DMS114 treated with DMSO at 0.1 percent for 48 hours (cell line): ENCODE measurements around the gene TPO.
"Not testable (repeated sequence)": the region's sequence is repeated elsewhere in the genome, so short reads cannot be mapped to it uniquely, and the experiment has no call there.

ENCODE experiments used
- DNase-seq: peaks from one replicate; lab custom pipeline; 2025; ENCODE audit not compliant: unreplicated experiment; lab: John Stamatoyannopoulos, UW

TPO gene

DNA sequence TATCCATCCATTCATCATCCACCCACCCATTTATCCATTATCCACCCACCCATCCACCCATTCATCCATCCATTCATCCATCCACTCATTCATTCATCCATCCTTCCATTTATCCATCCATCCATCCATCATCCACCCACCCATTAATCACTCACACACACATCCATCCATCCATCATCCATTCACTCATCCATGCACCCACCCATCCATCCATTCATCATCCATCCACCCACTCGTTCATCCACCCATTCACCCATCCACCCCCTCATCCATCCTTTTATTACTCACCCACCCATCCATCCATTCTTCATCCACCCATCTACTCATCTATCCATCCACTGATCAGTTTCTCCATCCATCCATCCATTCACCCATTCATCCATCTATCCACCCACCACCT lies 8.1 kb upstream of the TPO start:
- no peak for DNase-seq

DNA sequence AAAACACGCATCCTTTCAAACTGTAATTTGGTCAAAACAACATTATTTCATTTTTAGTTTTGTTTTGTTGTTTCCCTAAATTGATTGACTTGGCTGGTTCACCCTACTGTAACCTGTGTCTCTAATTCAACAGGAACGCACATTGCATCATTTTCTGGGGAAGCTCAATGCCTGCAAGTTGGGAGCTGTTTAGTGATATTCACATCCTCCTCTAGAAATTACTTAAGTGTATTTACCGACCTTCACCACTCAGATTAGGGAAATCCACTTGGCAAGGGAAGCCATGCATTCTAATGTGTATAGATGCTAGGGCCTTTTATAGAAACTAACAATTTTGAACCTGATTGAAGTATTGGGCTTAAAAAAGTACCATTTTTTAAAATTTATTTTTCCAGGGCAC lies 7.3 kb upstream of the TPO start:
- DNase-seq, result no peak

DNA sequence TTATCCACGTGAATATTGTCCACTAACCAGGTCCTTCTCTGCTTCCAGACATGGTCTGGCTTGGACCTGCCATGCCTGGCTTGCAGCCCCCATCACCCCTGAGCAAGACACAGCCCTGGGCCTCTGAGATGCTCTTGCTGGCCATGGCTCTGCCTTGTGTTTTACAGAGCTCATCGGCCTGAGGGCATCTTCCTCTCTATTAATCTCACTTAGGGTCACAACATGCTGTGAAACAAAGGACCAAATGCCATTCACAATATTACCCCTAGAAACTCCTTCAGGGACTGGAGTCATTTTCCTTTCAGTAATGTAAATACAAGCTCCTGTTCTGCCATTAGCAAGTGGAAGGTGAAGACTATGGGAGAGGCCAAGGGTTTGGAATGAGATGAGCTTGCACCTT lies 6.8 kb upstream of the TPO start:
- DNase-seq, result no peak

- DNase-seq, result no peak
Observed at GRCh38 chr2:1407950-1408675, 5.2 kb upstream of the TPO start.

- no peak for DNase-seq
Observed at GRCh38 chr2:1414121-1414520, 858 bp downstream of the TPO start.

- not testable (repeated sequence) for DNase-seq
Observed at GRCh38 chr2:1414901-1415300, 1.6 kb downstream of the TPO start.

DNA sequence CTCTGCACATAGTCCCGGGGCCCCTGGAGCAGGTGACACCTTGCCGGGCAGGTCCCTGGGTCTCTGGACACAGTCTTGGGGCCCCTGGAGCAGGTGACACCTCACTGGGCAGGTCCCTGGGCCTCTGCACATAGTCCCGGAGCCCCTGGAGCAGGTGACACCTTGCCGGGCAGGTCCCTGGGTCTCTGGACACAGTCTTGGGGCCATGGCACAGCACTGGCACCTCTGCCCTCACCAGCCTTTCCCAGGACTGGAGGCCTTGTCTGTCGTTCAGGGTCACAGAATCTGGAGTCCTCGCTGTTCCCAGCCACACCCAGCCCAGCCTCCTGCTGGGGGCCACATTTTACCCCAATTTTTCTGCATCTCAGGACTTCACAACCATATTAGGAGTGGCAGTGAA lies 2.2 kb downstream of the TPO start:
- no peak for DNase-seq

GRCh38 chr2:1418566-1418965 lies 5.3 kb downstream of the TPO start:
- DNase-seq, result no peak

GRCh38 chr2:1420746-1421480 lies 7.7 kb downstream of the TPO start:
- no peak for DNase-seq

- no peak for DNase-seq
Observed at GRCh38 chr2:1421731-1422130, 8.5 kb downstream of the TPO start.

GRCh38 chr2:1422131-1422530 lies 8.9 kb downstream of the TPO start:
- DNase-seq, result no peak

- no peak for DNase-seq
Observed at GRCh38 chr2:1422716-1423285, 9.5 kb downstream of the TPO start.

GRCh38 chr2:1427086-1427485 lies 13.8 kb downstream of the TPO start:
- DNase-seq, result no peak

- DNase-seq, result no peak
Observed at GRCh38 chr2:1429895-1430294, 16.6 kb downstream of the TPO start.

DNA sequence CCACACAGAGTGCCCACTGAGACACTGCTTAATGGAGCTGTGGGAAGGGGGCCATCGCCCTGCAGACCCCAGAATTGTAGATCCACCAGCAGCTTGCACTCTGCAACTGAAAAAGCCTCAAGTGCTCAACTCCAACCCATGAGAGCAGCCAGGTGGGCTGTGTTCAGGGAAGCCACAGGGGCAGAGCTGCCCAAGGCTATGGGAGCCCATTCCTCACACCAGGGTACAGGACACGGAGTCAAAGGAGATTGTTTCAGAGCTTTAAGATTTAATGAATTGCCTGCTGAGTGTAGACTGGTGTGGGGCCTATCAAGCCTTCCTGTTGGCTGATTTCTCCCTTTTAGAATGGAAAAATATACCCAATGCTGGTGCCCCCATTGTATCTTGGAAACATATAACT lies 17.2 kb downstream of the TPO start:
- DNase-seq, result no peak

GRCh38 chr2:1431886-1432400 lies 18.7 kb downstream of the TPO start:
- DNase-seq, result no peak

- DNase-seq, result no peak
Observed at GRCh38 chr2:1432726-1433125, 19.5 kb downstream of the TPO start.

DNA sequence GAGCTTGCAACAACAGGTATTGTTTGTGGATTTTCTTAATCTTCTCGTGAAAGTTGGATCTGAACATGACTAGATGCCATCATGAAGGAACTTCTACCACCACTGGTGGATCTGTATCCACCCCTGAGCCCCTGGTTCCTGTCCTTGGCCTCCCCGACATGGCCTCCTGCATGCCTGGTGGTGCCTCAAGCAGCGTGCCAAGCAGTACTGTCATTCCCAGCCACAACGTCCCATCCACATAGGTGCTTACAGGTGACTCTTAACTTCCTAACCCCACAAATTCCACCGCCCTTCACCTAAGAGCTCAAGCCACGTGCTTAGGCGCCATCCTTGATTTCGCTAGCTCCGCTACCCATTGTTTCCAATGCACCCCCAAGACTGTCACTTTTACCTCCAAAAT lies 23.1 kb downstream of the TPO start:
- no peak for DNase-seq

DNA sequence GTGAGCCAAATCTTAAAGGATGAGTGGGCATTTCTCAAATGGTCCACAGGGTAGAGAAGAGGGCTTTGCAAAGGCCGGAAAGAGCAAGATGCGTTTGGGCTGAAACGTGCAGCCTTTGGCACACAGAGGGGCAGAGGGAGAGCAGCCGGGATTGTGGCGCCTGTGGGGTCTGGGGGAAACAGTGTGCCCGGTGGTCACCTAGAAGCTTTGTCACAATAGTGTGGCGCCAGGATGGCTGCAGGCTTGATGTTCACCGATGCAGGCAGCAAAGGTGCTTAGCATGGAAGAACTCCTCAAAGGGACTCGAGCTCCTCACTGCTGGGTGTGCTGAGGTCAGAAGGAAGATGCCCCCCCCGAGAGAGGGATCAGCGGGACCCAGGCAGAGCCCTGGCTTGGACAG lies 23.8 kb downstream of the TPO start:
- no peak for DNase-seq

GRCh38 chr2:1437537-1437936 lies 24.3 kb downstream of the TPO start:
- no peak for DNase-seq

DNA sequence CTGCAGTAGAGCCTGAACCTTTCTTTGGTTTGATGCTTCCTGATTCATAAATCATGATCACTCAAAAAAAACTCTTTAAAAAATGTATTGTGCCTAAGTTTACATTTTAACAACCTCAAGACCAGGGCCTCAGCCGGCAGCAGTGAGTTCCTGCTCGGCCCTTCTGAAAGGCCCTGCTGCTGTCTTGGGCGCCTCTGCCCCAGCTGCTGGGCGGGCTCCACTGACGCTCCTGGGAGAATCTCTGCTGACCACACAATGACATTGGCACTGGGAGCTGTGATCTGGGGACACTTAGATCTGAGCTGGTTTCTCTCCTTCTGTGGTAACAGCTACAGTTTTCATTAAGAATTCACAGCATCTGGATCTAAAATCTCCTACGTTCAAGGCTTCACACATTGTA lies 25.7 kb downstream of the TPO start:
- DNase-seq, result no peak

DNA sequence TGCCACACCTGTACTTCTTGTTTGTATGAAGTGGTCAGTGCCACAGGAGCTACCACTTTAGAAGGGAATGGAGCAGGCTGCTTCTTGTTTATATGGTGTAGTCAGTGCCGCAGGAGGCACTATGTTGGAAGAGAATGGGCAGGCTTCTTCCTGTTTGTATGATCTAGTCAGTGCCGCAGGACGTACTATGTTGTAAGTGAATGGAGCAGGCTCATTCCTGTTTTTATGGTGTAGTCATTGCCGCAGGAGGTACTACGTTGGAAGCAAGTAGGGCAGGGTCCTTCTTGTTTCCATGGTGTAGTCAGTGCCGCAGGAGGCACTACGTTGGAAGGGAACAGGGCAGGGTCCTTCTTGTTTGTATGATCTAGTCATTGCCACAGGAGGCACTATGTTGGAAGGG lies 27.3 kb downstream of the TPO start:
- DNase-seq, result no peak
